Endodermal cell (in vitro differentiated cells): ENCODE measurements around the gene DNAJC4. TPM values are rescaled to one million over a fixed set of nuclear protein-coding genes. Genes with fewer than 3 reads are reported as not detected.
A peak's percentile ranks its signal among the peaks of the same experiment; 100 is the strongest.

ENCODE experiments used
- DNase-seq: peaks from one replicate; pipeline ENCODE4 v3.0.0-alpha.2; 2017
- H3K27ac ChIP-seq: 2 replicates; pipeline ENCODE4 v1.5.1; 2013; ENCODE audit warnings: mild to moderate bottlenecking, low read depth, low read length, moderate library complexity
- H3K27me3 ChIP-seq: 2 replicates; pipeline ENCODE4 v1.6.1; 2013; ENCODE audit warnings: mild to moderate bottlenecking, low read length, moderate library complexity; ENCODE audit not compliant: insufficient read depth, control insufficient read depth, poor library complexity, severe bottlenecking
- H3K36me3 ChIP-seq: 2 replicates; pipeline ENCODE4 v1.7.0; 2013; ENCODE audit warnings: mild to moderate bottlenecking, low read length, moderate library complexity; ENCODE audit not compliant: control insufficient read depth, insufficient read depth
- H3K4me1 ChIP-seq: one replicate; pipeline ENCODE4 v1.7.0; 2013; ENCODE audit warnings: low read length; ENCODE audit not compliant: control insufficient read depth, insufficient read depth
- H3K4me3 ChIP-seq: 2 replicates; pipeline ENCODE4 v1.5.1; 2013; ENCODE audit warnings: mild to moderate bottlenecking, low read length, moderate library complexity
- H3K9ac ChIP-seq: 2 replicates; pipeline ENCODE4 v1.6.1; 2013; ENCODE audit warnings: mild to moderate bottlenecking, low read length, moderate library complexity; ENCODE audit not compliant: poor library complexity, severe bottlenecking; ENCODE audit errors: extremely low read depth
- H3K9me3 ChIP-seq: 2 replicates; pipeline ENCODE4 v1.6.1; 2013; ENCODE audit warnings: mild to moderate bottlenecking, low read length, moderate library complexity; ENCODE audit not compliant: control insufficient read depth
- H3K27ac Mint-ChIP-seq: 2 replicates; pipeline ENCODE4 v1.8.0; 2020; ENCODE audit warnings: mixed read lengths
- H3K27me3 Mint-ChIP-seq: 2 replicates; pipeline ENCODE4 v1.8.0; 2021; ENCODE audit warnings: mild to moderate bottlenecking, mixed read lengths; ENCODE audit not compliant: insufficient read depth
- H3K36me3 Mint-ChIP-seq: 2 replicates; pipeline ENCODE4 v1.8.0; 2020; ENCODE audit warnings: low read depth, mixed read lengths
- H3K4me1 Mint-ChIP-seq: 2 replicates; pipeline ENCODE4 v1.8.0; 2020; ENCODE audit warnings: mixed read lengths
- H3K4me3 Mint-ChIP-seq: 2 replicates; pipeline ENCODE4 v1.8.0; 2020; ENCODE audit warnings: mild to moderate bottlenecking, moderate library complexity, mixed read lengths
- H3K9me3 Mint-ChIP-seq: 2 replicates; pipeline ENCODE4 v1.8.0; 2020; ENCODE audit warnings: mild to moderate bottlenecking, mixed read lengths
- CTCF ChIP-seq: fragments of 200-600 bp; sonication (generic); conservative IDR thresholded peaks from 2 replicates; pipeline ENCODE4 v1.5.0; 2021; ENCODE audit warnings: antibody characterized with exemption, mild to moderate bottlenecking
- WGBS, 2 experiments: methylation state at CpG; one replicate each; pipeline versions ENCODE4 v1.1.5 to v1.1.7; 2013; ENCODE audit warnings: missing lambda C conversion rate in 2 of 2, mixed read lengths in 1 of 2; ENCODE audit not compliant: insufficient coverage in 1 of 2, insufficient read length in 1 of 2; 5-methylcytosine and 5-hydroxymethylcytosine counted together
- total RNA-seq, 2 donors: library from RNA; stranded (reverse); fragmentation: NEBNext Ultra II Directional in 1 of 2; extraction: Animal tissue kit (Norgen Biotek cat#: 25700) in 1 of 2; gene quantifications; 2 replicates in 1 of 2; 3 replicates in 1 of 2; pipeline ENCODE4 v1.2.1, GENCODE V29; 2021

Gene DNAJC4
- total RNA-seq, 2 donors from 2014 or later = 20.3 to 22.9 TPM

GRCh38 chr11:64261556-64262080, 31.3 kb downstream of the DNAJC4 start:
- H3K36me3 ChIP-seq = peaks cover 57% of the 10 kb centered on the region
- H3K36me3 Mint-ChIP-seq = peaks cover 58% of the 10 kb centered on the region
- H3K4me3 Mint-ChIP-seq = no peak overlapping the region
- no peaks in the 10 kb centered on the region for H3K4me1 Mint-ChIP-seq
- no peak overlapping the region for H3K4me3 ChIP-seq
- H3K27ac Mint-ChIP-seq = no peak overlapping the region
- DNase-seq = no peak
- TF ChIP-seq CTCF = no peak
- no peaks in the 10 kb centered on the region for H3K4me1 ChIP-seq
- no peaks in the 10 kb centered on the region for H3K27me3 Mint-ChIP-seq
- no peaks in the 10 kb centered on the region for H3K9me3 ChIP-seq
- no peaks in the 10 kb centered on the region for H3K9me3 Mint-ChIP-seq
- 94 to 99% methylated on average over 12 to 18 of the region's 18 CpGs for WGBS, 2 experiments
- no peak overlapping the region for H3K9ac ChIP-seq
- H3K27me3 ChIP-seq = no peaks in the 10 kb centered on the region
- H3K27ac ChIP-seq = no peak overlapping the region

- H3K9me3 ChIP-seq = no peaks in the 10 kb centered on the region
- Mint-ChIP-seq H3K36me3 (peaks cover 59% of the 10 kb centered on the region), H3K27me3 (no peaks in the 10 kb centered on the region), H3K4me3 (no peak overlapping the region), H3K9me3 (no peaks in the 10 kb centered on the region), H3K4me1 (no peaks in the 10 kb centered on the region), H3K27ac (no peak overlapping the region)
- DNase-seq = no peak
- H3K27ac ChIP-seq = no peak overlapping the region
- H3K4me1 ChIP-seq = no peaks in the 10 kb centered on the region
- H3K9ac ChIP-seq = no peak overlapping the region
- TF ChIP-seq CTCF = no peak
- H3K27me3 ChIP-seq = no peaks in the 10 kb centered on the region
- no peak overlapping the region for H3K4me3 ChIP-seq
- peaks cover 56% of the 10 kb centered on the region for H3K36me3 ChIP-seq
- WGBS, 2 experiments = 94 to 97% methylated on average over 36 to 42 of the region's 42 CpGs
Measured at GRCh38 chr11:64262271-64263002, 32.1 kb downstream of the DNAJC4 start.

- Histone ChIP-seq H3K27ac (no peak overlapping the region), H3K9me3 (no peaks in the 10 kb centered on the region), H3K27me3 (no peaks in the 10 kb centered on the region), H3K9ac (no peak overlapping the region), H3K4me1 (no peaks in the 10 kb centered on the region), H3K36me3 (peaks cover 53% of the 10 kb centered on the region), H3K4me3 (no peak overlapping the region)
- Mint-ChIP-seq H3K27ac (peak overlapping the region; percentile 30), H3K9me3 (no peaks in the 10 kb centered on the region), H3K4me3 (no peak overlapping the region), H3K36me3 (peaks cover 56% of the 10 kb centered on the region), H3K4me1 (peaks cover 4% of the 10 kb centered on the region), H3K27me3 (no peaks in the 10 kb centered on the region)
- WGBS, 2 experiments = 86 to 87% methylated on average over 19 to 29 of the region's 29 CpGs
- peak; percentile 37 for TF ChIP-seq CTCF
- DNase-seq = peak; percentile 76
Measured at GRCh38 chr11:64263021-64263946, 32.9 kb downstream of the DNAJC4 start.
